HuH-7.5 (cell line): ENCODE results near the gene ARHGEF10L.

ENCODE experiments used
- DNase-seq: peaks from one replicate; pipeline ENCODE4 v3.0.0; 2011; ENCODE audit warnings: low spot score

Gene ARHGEF10L

DNA sequence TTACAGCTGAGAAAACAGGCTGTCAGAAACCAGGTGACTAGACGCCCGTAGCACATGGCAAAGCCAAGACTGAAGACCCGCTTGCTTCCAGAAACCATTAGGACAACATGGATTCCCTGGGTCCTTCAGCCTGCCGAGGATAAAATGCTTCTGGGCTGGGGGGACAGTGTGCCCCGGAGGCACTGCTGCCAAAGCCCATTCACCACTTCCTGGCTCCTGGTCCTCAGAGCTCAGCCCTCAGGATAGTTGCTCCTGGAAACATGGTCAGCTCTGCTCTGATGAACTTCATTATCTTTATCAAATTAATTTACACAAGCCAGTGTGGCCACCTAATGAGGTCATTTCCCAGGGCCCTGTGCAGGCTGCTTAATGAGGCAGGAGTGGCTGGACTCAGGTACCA, 174.5 kb downstream of the ARHGEF10L start:
- DNase-seq: no peak

DNA sequence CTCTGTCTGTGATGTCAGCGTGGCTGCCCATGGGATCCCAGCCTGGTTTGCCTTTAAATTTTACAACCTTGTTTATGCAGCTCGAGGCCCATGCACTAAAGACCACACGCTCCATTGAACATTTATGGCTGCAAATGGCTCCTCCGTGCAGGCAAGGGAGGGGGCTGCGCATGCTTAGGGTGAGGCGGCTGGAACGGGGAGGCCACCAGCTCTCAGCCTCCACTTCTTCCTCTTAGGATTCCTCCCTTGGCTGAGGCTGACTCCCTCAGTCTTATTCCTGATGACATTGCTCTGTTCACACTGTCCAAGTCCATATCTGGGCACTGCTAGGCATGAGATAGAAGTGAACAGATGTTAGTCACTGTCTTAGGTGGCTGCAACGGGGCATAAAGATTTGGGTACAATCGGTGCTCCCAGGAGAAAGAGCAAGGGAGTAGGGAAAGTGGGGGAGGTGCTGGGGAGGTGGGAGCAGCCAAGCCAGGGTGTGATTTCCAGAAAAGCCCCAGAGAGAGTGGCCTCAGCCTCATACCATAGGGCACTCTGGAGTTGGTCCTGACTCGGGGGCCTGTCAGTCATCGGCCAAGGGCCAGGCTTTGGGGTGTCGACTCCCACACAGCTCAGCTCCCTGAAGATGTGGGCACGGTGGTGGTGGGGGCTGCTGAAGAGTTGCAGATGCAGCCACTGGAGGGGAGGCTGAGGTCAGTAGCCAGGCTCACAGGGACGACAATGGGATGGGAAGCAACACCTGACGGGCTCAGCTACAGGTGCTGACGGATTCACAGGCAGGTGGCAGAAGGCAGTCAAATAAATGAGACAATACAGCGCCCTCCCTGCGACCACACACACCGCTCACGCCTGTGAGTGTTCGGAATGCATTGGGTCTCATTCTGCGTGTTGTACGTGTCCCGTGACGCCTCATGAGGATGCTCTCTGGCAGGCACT, 178.4 kb downstream of the ARHGEF10L start:
- no peak for DNase-seq

DNA sequence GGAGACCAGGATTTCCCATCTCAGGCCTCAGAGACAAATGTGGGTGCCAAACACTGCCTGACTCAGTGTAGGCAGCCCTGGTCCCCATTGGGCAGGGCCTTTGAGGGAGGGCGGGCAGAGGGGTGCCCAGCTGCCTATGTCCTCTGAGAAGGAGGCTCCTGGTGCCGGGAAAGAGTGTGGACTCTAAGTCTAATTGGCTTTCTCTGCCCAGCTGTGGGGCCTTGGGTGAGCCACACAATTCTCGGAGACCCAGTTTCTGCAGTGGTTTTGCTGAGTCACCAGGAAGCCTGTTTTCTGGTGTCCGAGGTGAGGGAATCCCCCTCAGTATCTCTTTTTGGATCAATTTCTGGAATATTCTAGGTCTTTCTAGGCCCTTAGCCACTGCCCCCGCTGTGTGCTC, 180.4 kb downstream of the ARHGEF10L start:
- no peak for DNase-seq

DNA sequence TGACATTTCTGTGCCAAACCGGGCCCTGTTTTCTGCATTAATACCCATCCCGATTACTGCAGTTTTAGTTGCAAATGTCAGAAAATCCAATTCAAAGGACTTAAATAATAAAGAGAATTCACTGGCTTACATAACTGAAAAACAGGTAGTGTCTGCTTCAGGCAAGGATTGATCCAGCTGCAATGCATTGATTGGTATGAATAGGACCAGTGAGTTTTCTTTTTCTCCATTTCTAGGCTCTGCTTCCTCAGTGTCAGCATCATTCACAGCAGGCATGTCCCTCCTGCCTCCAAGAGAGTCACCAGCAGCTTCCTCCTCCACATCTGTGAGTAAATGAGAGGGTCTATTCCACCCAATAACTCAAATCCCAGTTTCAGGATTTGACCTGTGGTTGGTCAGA, 181.9 kb downstream of the ARHGEF10L start:
- no peak for DNase-seq

DNA sequence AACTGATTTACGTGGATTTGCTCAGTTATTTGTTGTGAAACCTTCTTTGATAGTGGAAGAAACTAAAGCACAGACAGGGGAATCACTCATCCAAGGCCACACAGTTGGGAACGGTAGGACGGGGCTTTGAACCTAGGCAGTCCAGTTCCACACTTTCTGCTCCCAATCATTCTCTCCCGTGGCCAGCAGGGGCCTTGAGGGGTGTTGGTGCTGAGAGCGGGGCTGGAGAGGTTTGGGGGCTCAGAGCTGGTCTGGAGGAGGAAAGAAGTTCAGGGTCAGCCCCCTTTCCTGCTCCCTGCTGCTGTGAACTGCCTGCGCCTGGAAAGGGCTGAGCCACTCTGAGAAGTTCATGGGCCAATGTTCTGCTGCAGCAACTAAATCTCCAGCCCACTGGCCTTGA, 184.2 kb downstream of the ARHGEF10L start:
- DNase-seq: no peak

DNA sequence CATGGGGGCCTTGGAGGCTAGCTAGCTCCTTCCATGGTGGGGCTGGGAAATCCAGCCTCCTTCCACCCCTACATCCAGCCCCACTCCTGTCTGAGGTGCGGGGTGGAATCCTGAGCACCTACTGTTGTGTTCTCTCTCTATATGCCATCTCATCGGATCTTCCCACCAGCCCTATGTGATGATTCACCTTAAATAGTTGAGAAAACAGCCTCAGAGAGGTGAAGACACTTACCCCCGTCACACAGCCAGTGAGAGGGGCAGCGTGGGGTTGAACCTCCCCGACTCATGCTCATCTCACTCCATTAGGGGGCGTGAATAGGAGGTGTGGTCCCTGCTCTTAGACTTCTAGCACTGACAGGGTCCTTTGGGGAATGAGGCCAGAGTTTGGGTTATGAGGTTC, 184.7 kb downstream of the ARHGEF10L start:
- no peak for DNase-seq

DNA sequence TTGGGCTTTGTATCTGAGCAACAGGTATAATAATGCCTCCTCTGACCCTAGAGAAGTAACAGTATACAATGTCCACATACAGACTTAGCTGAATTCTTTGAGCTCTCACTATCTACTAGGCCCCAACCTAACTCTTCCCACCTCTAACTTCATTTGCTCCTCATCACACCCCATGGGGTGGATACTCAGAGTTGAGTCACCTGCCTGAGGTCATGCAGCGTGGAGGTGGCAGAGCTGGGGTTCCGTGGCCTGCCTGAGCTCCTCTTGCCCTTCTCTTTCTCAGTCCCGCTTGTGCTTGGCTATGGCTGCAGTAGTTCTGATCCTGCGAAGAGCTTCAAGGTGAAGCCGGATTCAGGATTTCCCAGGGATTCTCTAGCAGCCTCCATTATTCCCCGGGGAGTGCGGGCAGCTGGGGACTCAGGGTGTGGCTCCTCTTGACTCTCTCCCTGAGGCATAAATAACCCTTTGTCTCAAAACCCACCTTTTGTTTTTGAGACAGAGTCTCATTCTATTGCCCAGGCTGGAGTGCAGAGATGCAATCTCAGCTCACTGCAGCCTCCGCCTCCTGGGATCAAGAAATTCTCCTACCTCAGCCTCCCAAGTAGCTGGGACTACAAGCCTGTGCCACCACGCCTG, 185.7 kb downstream of the ARHGEF10L start:
- no peak for DNase-seq

DNA sequence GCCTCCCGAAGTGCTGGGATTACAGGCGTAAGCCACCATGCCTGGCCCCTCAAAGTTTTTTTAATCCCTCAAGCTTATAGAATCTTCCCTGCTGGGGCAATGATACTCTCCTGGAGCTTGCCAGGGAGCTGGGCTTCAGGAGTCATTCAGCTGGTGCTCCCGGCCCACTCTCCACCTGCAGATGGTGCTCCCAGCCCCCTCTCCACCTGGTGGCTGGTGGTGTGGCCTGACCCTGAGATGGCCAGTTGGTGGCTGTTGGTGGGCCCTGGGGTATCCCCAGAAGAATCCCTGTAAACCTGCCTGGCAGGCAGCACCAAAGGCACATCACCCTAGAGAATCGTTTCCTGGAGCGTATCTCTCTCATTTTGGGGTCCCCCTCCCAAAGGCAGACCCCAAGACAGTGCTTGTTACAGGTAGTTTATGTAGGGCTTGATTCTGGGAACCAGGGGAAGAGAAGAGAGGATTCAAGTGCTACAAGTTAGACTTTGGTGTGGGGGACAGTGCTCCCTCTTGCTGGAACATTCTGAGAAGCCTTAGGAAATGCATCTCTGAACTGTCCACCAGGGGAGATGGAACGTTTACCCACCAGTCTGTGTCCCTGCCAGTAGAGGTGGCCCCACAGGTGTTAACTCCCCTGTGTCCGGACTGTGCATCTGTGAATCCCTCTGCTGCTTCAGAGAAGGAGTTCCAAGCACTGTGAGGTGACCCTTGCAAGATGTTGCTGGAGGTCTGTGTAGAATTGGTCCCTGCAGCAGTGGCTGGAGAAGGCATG, 186.5 kb downstream of the ARHGEF10L start:
- no peak for DNase-seq

DNA sequence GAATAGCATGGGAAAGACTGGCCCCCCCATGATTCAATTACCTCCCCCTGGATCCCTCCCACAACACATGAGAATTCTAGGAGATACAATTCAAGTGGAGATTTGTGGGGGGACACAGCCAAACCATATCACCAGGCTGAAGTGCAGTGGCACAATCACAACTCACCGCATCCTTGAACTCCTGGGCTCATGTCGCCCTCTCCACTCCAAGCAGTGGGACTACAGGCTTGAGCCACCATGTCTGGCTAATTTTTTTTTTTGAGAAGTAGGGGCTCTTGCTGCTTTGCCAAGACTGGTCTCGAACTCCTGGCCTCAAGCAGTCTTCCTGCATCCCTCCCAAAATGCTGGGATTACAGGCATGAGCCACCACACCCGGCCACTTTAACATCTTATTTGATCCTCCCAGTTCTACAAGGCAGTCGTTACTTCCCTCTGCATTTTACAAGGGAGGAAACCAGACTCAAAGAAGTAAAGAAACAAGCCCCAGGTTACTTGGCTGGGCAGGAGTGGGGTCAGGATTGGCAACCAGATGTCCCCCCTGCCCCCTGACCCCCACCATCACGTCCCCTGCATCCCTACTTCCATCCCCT, 188.7 kb downstream of the ARHGEF10L start:
- DNase-seq: no peak

DNA sequence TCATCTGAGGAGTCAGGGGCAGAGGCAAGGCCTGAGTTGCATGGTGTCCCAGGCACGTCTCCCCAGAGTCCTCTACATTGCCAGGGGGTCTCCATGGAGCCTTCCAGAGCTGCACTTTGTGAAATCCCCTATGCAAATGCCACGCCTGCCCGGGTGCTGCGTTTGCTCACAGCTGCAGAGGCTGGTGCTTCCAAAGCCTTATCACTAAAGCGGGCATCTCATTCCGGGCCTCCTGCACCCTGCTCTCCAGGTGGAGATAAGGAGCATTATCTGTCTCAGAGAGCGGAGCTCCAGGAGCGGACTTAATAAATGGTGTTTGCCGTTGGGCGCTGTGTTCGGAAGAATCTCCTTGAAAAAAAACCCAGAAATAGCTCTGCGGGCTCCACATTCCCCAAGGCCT, 189.8 kb downstream of the ARHGEF10L start:
- DNase-seq: no peak

DNA sequence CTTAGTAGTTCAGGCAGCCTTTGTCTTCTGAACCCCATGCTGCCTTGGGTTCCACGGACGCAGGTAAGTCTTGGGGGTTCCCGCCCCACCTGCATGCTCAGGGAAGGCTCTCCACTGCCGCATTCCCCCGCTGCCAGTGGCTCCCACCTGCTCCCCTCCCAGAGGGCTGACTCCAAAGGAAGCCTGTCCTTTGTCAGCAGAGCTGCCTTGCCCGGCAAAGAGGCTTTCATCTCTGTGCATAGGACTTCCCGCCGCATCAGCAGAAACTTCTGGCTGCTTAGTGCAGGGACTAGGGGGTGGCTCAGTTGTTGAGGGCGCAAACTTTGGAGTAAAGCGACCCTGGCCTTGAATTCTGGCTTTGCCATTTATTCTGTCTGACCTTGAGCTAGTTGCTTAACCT, 190.4 kb downstream of the ARHGEF10L start:
- no peak for DNase-seq

DNA sequence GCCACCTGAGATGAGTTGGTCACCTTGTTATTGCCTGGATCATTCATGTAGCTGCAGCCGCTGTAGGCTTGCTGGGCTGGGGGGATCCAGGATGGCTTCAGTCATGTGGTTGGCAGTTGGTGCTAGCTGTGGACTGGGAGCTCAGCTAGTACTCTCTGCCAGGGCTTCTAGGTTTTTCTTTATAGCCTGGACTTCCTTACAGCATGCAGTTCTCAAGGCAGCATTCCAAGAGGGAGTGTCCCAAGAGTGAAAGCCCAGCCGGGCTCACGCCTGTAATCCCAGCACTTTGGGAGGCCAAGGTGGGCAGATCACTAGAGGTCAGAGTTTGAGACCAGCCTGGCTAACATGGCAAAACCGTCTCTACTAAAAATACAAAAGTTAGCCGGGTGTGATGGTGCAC, 192.0 kb downstream of the ARHGEF10L start:
- no peak for DNase-seq

DNA sequence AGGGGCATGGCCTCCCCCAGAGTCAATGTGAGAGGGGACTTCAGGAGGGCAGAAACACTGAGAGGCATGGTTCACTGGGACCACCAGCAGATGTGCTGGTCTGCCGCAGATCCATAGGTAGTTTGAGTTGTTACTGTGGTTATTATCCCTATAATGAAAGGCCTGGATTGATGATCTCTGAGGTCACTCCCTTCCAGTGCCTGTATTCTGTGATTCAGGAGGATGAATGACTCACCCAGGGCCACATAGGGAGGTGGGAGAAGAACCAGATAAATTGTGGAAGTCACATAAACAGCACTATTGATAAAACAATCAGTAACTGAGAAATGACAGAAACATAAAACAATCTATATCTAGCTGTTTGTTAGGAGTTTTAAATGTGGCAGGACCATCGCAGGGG, 193.0 kb downstream of the ARHGEF10L start:
- no peak for DNase-seq

DNA sequence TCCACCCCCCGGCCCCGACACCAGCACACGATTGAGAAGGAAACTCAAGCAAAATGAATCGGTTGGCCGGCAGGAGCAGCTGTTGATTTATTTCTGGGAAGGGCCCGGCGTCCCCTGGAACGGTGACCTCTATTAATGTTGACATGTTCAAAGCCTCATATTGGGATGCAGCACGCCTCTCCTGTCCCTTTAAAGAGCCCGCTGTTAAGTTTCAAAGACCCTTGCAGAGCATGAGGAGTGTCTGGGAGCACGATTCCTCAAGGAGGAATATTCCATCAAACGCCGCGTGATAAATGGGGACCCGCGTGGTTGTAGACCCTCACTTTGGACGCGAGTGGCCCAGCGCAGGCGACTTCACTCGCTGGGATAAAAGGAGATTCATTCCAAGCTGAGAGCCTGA, 194.2 kb downstream of the ARHGEF10L start:
- DNase-seq: no peak

DNA sequence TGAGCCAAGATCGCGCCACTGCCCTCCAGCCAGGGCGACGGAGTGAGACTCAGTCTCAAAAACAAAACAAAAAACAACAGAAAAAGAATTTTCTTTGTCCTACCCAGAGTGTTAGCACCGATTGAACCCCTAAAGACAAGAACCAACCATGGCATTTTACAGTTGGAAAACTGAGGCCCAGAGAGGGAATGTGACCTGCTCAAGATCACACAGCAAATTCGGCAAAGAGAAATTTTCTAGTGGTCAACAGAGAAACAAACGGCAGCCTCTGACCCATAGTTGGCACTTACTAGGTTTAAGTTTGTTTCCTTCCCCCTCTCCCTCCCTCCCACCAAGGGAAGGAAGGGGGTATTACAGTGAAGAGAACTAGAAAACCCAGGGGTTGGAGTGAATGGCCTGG, 195.1 kb downstream of the ARHGEF10L start:
- DNase-seq: no peak

DNA sequence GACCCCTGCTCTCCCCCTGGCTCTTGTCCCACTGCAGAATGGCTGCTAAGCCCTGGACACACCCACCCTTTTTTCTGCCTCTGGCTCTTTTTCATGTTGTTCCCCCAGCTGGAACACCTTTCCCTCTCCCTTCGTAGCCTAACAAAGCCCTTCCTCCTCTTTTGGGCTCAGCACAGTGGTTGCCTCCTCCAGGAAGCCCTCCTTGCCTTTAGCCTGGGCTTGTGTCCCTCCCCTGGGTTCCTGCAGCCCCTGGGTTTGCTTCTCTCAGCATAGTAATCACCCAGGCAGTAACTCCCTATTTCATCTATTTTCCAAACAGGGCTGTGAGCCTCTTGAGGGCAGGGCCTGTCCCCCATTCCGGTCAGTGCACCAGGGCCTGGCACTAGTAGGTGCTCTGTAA, 195.8 kb downstream of the ARHGEF10L start:
- no peak for DNase-seq

DNA sequence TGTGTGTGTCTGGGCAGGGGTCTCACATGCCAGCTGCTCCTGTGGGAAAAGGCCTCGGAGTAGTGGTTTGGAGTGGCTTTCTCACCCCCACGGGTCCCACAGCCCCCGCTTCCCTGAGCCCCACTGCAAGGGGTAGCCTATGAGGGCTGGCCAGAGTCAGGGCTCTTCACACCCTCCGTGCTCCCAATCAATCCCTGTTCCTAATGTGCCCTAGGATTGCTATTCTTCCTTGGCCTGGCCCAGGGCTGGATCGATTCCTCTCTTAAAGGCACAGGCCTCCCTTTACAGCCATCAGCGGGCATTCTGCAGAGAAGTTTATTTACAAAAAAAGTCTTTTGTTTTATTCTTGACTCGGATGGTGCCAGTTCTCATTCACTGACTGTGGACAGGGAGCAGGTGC, 196.3 kb downstream of the ARHGEF10L start:
- no peak for DNase-seq

DNA sequence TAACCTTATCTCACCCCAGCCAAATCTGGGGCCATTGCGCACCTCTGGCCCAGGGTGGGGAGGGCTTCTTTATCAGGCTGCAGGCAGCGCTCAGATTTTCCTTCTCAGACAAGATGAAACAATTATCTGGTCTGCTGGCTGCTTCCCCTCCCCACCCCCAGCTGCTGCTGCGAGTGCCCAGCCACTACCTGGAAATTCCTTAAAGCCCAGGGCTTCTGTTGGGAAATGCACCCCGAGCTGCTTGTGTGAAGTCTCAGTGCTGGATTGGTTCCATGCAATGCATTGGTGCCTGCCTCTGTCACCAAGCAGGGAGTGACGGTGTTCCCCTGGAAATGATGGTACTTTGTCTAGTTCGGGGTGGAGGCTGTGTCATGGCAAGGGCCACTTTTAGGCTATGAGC, 197.1 kb downstream of the ARHGEF10L start:
- DNase-seq: no peak

DNA sequence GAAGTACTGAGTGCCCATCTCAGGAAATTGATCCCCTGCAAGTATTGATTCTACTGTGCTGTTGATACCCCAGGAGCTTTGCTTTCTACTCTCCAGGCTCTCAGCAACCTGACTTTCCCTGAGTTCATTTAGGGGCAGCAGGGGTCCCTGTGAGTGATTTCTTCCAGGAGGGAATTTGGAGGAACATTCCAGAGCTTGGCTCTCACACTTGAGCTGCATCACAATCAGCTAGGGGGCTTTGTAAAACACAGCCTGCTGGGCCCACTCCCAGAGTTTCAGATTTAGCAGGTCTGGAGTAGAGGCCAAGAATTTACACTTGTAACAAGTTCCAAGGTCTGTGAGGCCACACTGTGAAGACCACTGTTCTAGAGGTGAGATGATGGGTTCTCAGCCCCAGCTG, 199.6 kb downstream of the ARHGEF10L start:
- no peak for DNase-seq

DNA sequence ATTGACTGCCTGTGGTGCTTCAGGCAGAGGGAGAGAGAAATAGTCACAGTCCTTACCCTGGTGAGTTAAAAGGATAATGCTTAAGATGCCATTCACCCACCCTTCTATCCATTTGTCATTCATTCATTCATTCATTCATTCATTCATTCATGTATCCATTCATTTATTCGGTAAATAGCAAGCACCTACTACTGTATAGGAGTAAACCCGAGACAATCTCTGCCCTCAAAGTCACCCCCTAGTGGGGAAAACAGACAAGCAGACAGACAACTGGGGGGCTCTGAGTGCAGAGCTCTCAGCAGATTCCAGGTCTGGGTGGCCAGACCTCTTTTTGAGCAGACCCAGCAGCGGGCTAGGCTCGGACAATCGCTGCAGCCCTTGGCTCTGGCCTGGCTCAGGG, 201.6 kb downstream of the ARHGEF10L start:
- DNase-seq: no peak

DNA sequence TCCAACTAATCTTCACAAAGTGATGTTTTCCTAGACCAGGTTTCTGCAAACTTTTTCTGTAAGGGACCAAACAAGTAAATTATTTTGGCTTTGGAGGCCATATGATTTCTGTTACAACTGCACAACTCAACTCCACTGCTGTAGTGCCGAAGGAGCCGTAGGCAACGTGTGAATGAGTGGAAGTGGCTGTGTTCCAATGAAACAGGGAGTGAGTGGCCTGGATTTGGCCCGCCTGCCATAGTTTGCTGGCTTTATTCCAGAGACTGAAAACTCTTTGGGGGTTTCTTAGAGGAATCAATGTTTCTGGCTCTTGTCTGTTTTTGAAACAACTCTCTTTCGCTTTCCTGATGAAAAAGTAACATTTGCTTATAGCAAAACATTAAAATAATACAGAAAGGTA, 203.1 kb downstream of the ARHGEF10L start:
- DNase-seq: no peak

DNA sequence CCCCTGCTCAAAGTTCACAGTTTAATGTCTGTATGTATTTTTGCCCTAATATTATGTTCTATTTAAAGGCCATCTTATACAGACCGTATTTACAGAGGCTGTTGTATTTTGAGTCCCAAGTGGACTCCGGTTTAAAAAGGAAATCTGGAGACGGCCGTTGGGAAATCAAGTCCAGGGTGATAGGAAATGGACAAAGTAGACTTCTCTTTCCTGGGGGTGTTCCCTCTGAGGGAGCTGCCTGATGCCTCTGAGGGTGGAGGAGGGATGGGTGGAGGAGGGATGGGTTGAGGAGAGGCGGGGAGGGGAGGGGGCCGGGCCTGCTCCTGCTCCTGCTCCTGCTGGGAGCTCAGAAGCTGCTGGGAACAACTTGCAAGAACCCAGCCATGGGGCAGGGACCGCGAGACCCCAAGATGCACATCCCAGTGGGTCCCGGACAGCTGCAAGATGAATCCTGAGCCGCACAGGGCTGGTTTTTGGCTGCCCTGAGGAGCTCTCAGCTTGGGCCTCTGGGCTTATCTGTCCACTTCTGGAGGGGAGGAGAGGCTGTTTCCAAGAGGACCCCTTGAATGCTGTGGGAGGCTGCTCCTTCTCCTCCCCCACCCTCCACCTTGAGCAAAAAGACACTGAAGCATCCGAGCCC, 203.6 kb downstream of the ARHGEF10L start:
- no peak for DNase-seq
